ENCODE data around the gene EXOC7.

The EXOC7 gene

GRCh38 chr17:76106703-76107102 lies 3.1 kb upstream of the EXOC7 start:
- DNase-seq (ENCODE audit: low read depth) = no peak
- H3K27me3 ChIP-seq (replicated peaks; ENCODE audit: control insufficient read depth, insufficient read depth, low read length) = no peaks in the 10 kb centered on the region
- no peak overlapping the region for H3K9ac ChIP-seq (ENCODE audit: low read length)
- no peaks in the 10 kb centered on the region for H3K9me3 ChIP-seq (ENCODE audit: control insufficient read depth, low read length)
- H3K4me3 ChIP-seq (ENCODE audit: low read length) = no peak overlapping the region
- H3K36me3 ChIP-seq (ENCODE audit: control insufficient read depth, insufficient read depth, low read length, severe bottlenecking) = peaks cover 3% of the 10 kb centered on the region
- peaks cover 17% of the 10 kb centered on the region for H3K4me1 ChIP-seq (ENCODE audit: control insufficient read depth, insufficient read depth, low read length)

GRCh38 chr17:76104896-76105231 lies 1.3 kb upstream of the EXOC7 start:
- peaks cover 17% of the 10 kb centered on the region for H3K4me1 ChIP-seq (ENCODE audit: control insufficient read depth, insufficient read depth, low read length)
- no peaks in the 10 kb centered on the region for H3K27me3 ChIP-seq (replicated peaks; ENCODE audit: control insufficient read depth, insufficient read depth, low read length)
- H3K4me3 ChIP-seq (ENCODE audit: low read length) = no peak overlapping the region
- no peaks in the 10 kb centered on the region for H3K9me3 ChIP-seq (ENCODE audit: control insufficient read depth, low read length)
- H3K9ac ChIP-seq (ENCODE audit: low read length) = no peak overlapping the region
- DNase-seq (ENCODE audit: low read depth) = no peak
- peaks cover 20% of the 10 kb centered on the region for H3K36me3 ChIP-seq (ENCODE audit: control insufficient read depth, insufficient read depth, low read length, severe bottlenecking)

- no peaks in the 10 kb centered on the region for H3K9me3 ChIP-seq (ENCODE audit: control insufficient read depth, low read length)
- H3K4me3 ChIP-seq (ENCODE audit: low read length) = peak overlapping the region; percentile 91
Measured at GRCh38 chr17:76104140-76104895, 731 bp upstream of the EXOC7 start.

GRCh38 chr17:76102944-76103273 lies 678 bp downstream of the EXOC7 start:
- Histone ChIP-seq H3K36me3 (ENCODE audit: control insufficient read depth, insufficient read depth, low read length, severe bottlenecking) (peaks cover 26% of the 10 kb centered on the region), H3K4me3 (ENCODE audit: low read length) (peak overlapping the region; percentile 91), H3K4me1 (ENCODE audit: control insufficient read depth, insufficient read depth, low read length) (peaks cover 17% of the 10 kb centered on the region), H3K27me3 (replicated peaks; ENCODE audit: control insufficient read depth, insufficient read depth, low read length) (no peaks in the 10 kb centered on the region), H3K9me3 (ENCODE audit: control insufficient read depth, low read length) (no peaks in the 10 kb centered on the region), H3K9ac (ENCODE audit: low read length) (peak overlapping the region; percentile 92)
- DNase-seq (ENCODE audit: low read depth) = no peak

More at GRCh38 chr17:76104140-76104895, 731 bp upstream of the EXOC7 start:
- Histone ChIP-seq H3K27me3 (replicated peaks; ENCODE audit: control insufficient read depth, insufficient read depth, low read length) (no peaks in the 10 kb centered on the region), H3K36me3 (ENCODE audit: control insufficient read depth, insufficient read depth, low read length, severe bottlenecking) (peaks cover 25% of the 10 kb centered on the region), H3K4me1 (ENCODE audit: control insufficient read depth, insufficient read depth, low read length) (peaks cover 17% of the 10 kb centered on the region), H3K9ac (ENCODE audit: low read length) (peak overlapping the region; percentile 92)
- DNase-seq (ENCODE audit: low read depth) = no peak

GRCh38 chr17:76097716-76098295 lies 5.8 kb downstream of the EXOC7 start:
- H3K27me3 ChIP-seq (replicated peaks; ENCODE audit: control insufficient read depth, insufficient read depth, low read length) = no peaks in the 10 kb centered on the region
- no peak for DNase-seq (ENCODE audit: low read depth)
- peaks cover 64% of the 10 kb centered on the region for H3K36me3 ChIP-seq (ENCODE audit: control insufficient read depth, insufficient read depth, low read length, severe bottlenecking)
- H3K9ac ChIP-seq (ENCODE audit: low read length) = no peak overlapping the region
- H3K4me3 ChIP-seq (ENCODE audit: low read length) = no peak overlapping the region
- H3K9me3 ChIP-seq (ENCODE audit: control insufficient read depth, low read length) = no peaks in the 10 kb centered on the region
- H3K4me1 ChIP-seq (ENCODE audit: control insufficient read depth, insufficient read depth, low read length) = peaks cover 9% of the 10 kb centered on the region

GRCh38 chr17:76095943-76096342 lies 7.6 kb downstream of the EXOC7 start:
- peaks cover 66% of the 10 kb centered on the region for H3K36me3 ChIP-seq (ENCODE audit: control insufficient read depth, insufficient read depth, low read length, severe bottlenecking)
- no peaks in the 10 kb centered on the region for H3K4me1 ChIP-seq (ENCODE audit: control insufficient read depth, insufficient read depth, low read length)
- H3K27me3 ChIP-seq (replicated peaks; ENCODE audit: control insufficient read depth, insufficient read depth, low read length) = no peaks in the 10 kb centered on the region
- no peak overlapping the region for H3K4me3 ChIP-seq (ENCODE audit: low read length)
- no peak for DNase-seq (ENCODE audit: low read depth)
- no peaks in the 10 kb centered on the region for H3K9me3 ChIP-seq (ENCODE audit: control insufficient read depth, low read length)
- no peak overlapping the region for H3K9ac ChIP-seq (ENCODE audit: low read length)

GRCh38 chr17:76094046-76094445 lies 9.5 kb downstream of the EXOC7 start:
- H3K4me3 ChIP-seq (ENCODE audit: low read length) = no peak overlapping the region
- no peak for DNase-seq (ENCODE audit: low read depth)
- H3K27me3 ChIP-seq (replicated peaks; ENCODE audit: control insufficient read depth, insufficient read depth, low read length) = no peaks in the 10 kb centered on the region
- H3K4me1 ChIP-seq (ENCODE audit: control insufficient read depth, insufficient read depth, low read length) = no peaks in the 10 kb centered on the region
- peaks cover 70% of the 10 kb centered on the region for H3K36me3 ChIP-seq (ENCODE audit: control insufficient read depth, insufficient read depth, low read length, severe bottlenecking)
- H3K9me3 ChIP-seq (ENCODE audit: control insufficient read depth, low read length) = no peaks in the 10 kb centered on the region
- no peak overlapping the region for H3K9ac ChIP-seq (ENCODE audit: low read length)

- DNase-seq (ENCODE audit: low read depth) = no peak
- Histone ChIP-seq H3K4me3 (ENCODE audit: low read length) (no peak overlapping the region), H3K9ac (ENCODE audit: low read length) (no peak overlapping the region), H3K36me3 (ENCODE audit: control insufficient read depth, insufficient read depth, low read length, severe bottlenecking) (peaks cover 80% of the 10 kb centered on the region), H3K4me1 (ENCODE audit: control insufficient read depth, insufficient read depth, low read length) (no peaks in the 10 kb centered on the region), H3K27me3 (replicated peaks; ENCODE audit: control insufficient read depth, insufficient read depth, low read length) (no peaks in the 10 kb centered on the region), H3K9me3 (ENCODE audit: control insufficient read depth, low read length) (no peaks in the 10 kb centered on the region)
Measured at GRCh38 chr17:76092526-76093413, 10.8 kb downstream of the EXOC7 start.

- no peak overlapping the region for H3K9ac ChIP-seq (ENCODE audit: low read length)
- no peaks in the 10 kb centered on the region for H3K9me3 ChIP-seq (ENCODE audit: control insufficient read depth, low read length)
- no peaks in the 10 kb centered on the region for H3K4me1 ChIP-seq (ENCODE audit: control insufficient read depth, insufficient read depth, low read length)
- H3K4me3 ChIP-seq (ENCODE audit: low read length) = no peak overlapping the region
- H3K27me3 ChIP-seq (replicated peaks; ENCODE audit: control insufficient read depth, insufficient read depth, low read length) = no peaks in the 10 kb centered on the region
- no peak for DNase-seq (ENCODE audit: low read depth)
- H3K36me3 ChIP-seq (ENCODE audit: control insufficient read depth, insufficient read depth, low read length, severe bottlenecking) = peaks cover 80% of the 10 kb centered on the region
Measured at GRCh38 chr17:76091526-76092286, 11.9 kb downstream of the EXOC7 start.

- H3K9me3 ChIP-seq (ENCODE audit: control insufficient read depth, low read length) = no peaks in the 10 kb centered on the region
- no peaks in the 10 kb centered on the region for H3K4me1 ChIP-seq (ENCODE audit: control insufficient read depth, insufficient read depth, low read length)
- peaks cover 82% of the 10 kb centered on the region for H3K36me3 ChIP-seq (ENCODE audit: control insufficient read depth, insufficient read depth, low read length, severe bottlenecking)
- no peak overlapping the region for H3K4me3 ChIP-seq (ENCODE audit: low read length)
- no peak for DNase-seq (ENCODE audit: low read depth)
- no peaks in the 10 kb centered on the region for H3K27me3 ChIP-seq (replicated peaks; ENCODE audit: control insufficient read depth, insufficient read depth, low read length)
- no peak overlapping the region for H3K9ac ChIP-seq (ENCODE audit: low read length)
Measured at GRCh38 chr17:76090517-76091129, 13.0 kb downstream of the EXOC7 start.

All from adipocyte (in vitro differentiated cells).